H9 (cell line): ENCODE results near the gene FGR. TPM values are rescaled to one million over a fixed set of nuclear protein-coding genes. Genes with fewer than 3 reads are reported as not detected.

Experiments
- DNase-seq: peaks from one replicate; pipeline ENCODE4 v3.0.0-alpha.2; 2017
- H2AFZ ChIP-seq: one replicate; pipeline ENCODE4 v1.6.1; 2013; ENCODE audit warnings: mild to moderate bottlenecking, low read length, control low read depth, moderate library complexity
- H2AK5ac ChIP-seq: 2 replicates; pipeline ENCODE4 v1.6.1; 2013; ENCODE audit warnings: low read length, control low read depth, mixed read lengths; ENCODE audit not compliant: insufficient read length
- H2BK120ac ChIP-seq: one replicate; pipeline ENCODE4 v1.6.1; 2013; ENCODE audit warnings: low read depth, mild to moderate bottlenecking, low read length, control low read depth, inconsistent platforms; ENCODE audit not compliant: poor library complexity, severe bottlenecking
- H2BK12ac ChIP-seq: 2 replicates; pipeline ENCODE4 v1.6.1; 2013; ENCODE audit warnings: low read length, control low read depth, mixed read lengths, low read depth; ENCODE audit not compliant: insufficient read length
- H2BK15ac ChIP-seq: 2 replicates; pipeline ENCODE4 v1.6.1; 2013; ENCODE audit warnings: low read depth, low read length, control low read depth
- H2BK20ac ChIP-seq: one replicate; pipeline ENCODE4 v1.6.1; 2013; ENCODE audit warnings: low read depth, mild to moderate bottlenecking, low read length, control low read depth, inconsistent platforms; ENCODE audit not compliant: poor library complexity, severe bottlenecking
- H2BK5ac ChIP-seq: 2 replicates; pipeline ENCODE4 v1.6.1; 2013; ENCODE audit warnings: low read length, control low read depth, mixed read lengths; ENCODE audit not compliant: insufficient read length
- H3K14ac ChIP-seq: 2 replicates; pipeline ENCODE4 v1.6.1; 2013; ENCODE audit warnings: low read length, control low read depth; ENCODE audit not compliant: insufficient read depth
- H3K18ac ChIP-seq: 2 replicates; pipeline ENCODE4 v1.6.1; 2013; ENCODE audit warnings: low read depth, mild to moderate bottlenecking, mixed read lengths, low read length, control low read depth; ENCODE audit not compliant: insufficient read length
- H3K23ac ChIP-seq: 2 replicates; pipeline ENCODE4 v1.6.1; 2013; ENCODE audit warnings: low read length, control low read depth, mixed read lengths, low read depth; ENCODE audit not compliant: insufficient read length
- H3K23me2 ChIP-seq: 2 replicates; pipeline ENCODE4 v1.6.1; 2013; ENCODE audit warnings: low read depth, mild to moderate bottlenecking, mixed read lengths, low read length, control low read depth; ENCODE audit not compliant: insufficient read length, poor library complexity, severe bottlenecking
- H3K27ac ChIP-seq: 2 replicates; pipeline ENCODE4 v1.5.1; 2013; ENCODE audit warnings: low read length, control low read depth, mixed read lengths, low read depth; ENCODE audit not compliant: insufficient read length
- H3K27me3 ChIP-seq: 2 replicates; pipeline ENCODE4 v1.6.1; 2013; ENCODE audit warnings: low read length, control low read depth, inconsistent platforms; ENCODE audit not compliant: insufficient read depth
- H3K4ac ChIP-seq: 2 replicates; pipeline ENCODE4 v1.6.1; 2013; ENCODE audit warnings: low read depth, mild to moderate bottlenecking, control low read depth, inconsistent platforms, low read length, moderate library complexity
- H3K4me1 ChIP-seq: 2 replicates; pipeline ENCODE4 v1.6.1; 2013; ENCODE audit warnings: low read length, control low read depth, inconsistent platforms; ENCODE audit not compliant: insufficient read depth
- H3K4me2 ChIP-seq: 2 replicates; pipeline ENCODE4 v1.6.1; 2013; ENCODE audit warnings: low read length, control low read depth, mixed read lengths; ENCODE audit not compliant: insufficient read length, insufficient read depth
- H3K56ac ChIP-seq: 2 replicates; pipeline ENCODE4 v1.6.1; 2013; ENCODE audit warnings: low read depth, mild to moderate bottlenecking, mixed read lengths, low read length, control low read depth; ENCODE audit not compliant: insufficient read length
- H3K79me1 ChIP-seq: 2 replicates; pipeline ENCODE4 v1.6.1; 2013; ENCODE audit warnings: low read depth, mild to moderate bottlenecking, moderate library complexity, low read length, control low read depth, inconsistent platforms; ENCODE audit not compliant: insufficient read depth, poor library complexity, severe bottlenecking
- H3K79me2 ChIP-seq: 2 replicates; pipeline ENCODE4 v1.6.1; 2013; ENCODE audit warnings: low read length, control low read depth, inconsistent platforms; ENCODE audit not compliant: insufficient read depth
- H3K9ac ChIP-seq: 2 replicates; pipeline ENCODE4 v1.6.1; 2013; ENCODE audit warnings: low read length, control low read depth, mixed read lengths; ENCODE audit not compliant: insufficient read length; ENCODE audit errors: extremely low read depth
- H3K9me3 ChIP-seq: one replicate; pipeline ENCODE4 v1.6.1; 2013; ENCODE audit warnings: low read depth, low read length, inconsistent platforms; ENCODE audit not compliant: control insufficient read depth
- H3T11ph ChIP-seq: one replicate; pipeline ENCODE4 v1.6.1; 2013; ENCODE audit warnings: mild to moderate bottlenecking, low read length, control low read depth, inconsistent platforms
- H4K20me1 ChIP-seq: one replicate; pipeline ENCODE4 v1.6.1; 2013; ENCODE audit not compliant: control insufficient read depth, insufficient read length, insufficient read depth
- H4K5ac ChIP-seq: 2 replicates; pipeline ENCODE4 v1.6.1; 2013; ENCODE audit warnings: low read depth, mild to moderate bottlenecking, mixed read lengths, low read length, control low read depth; ENCODE audit not compliant: insufficient read length
- H4K8ac ChIP-seq: replicated peaks from 2 replicates; pipeline ENCODE4 v1.6.1; 2013; ENCODE audit warnings: low read length, control low read depth, mixed read lengths, low read depth; ENCODE audit not compliant: insufficient read length
- H4K91ac ChIP-seq: 2 replicates; pipeline ENCODE4 v1.6.1; 2013; ENCODE audit warnings: low read depth, mild to moderate bottlenecking, moderate library complexity, mixed read lengths, low read length, control low read depth; ENCODE audit not compliant: insufficient read length
- H3K27ac Mint-ChIP-seq, 3 experiments: 2 replicates in 2 of 3; 3 replicates in 1 of 3; pipeline ENCODE4 v1.8.0; 2020 to 2021; ENCODE audit warnings: mixed read lengths in 3 of 3, mild to moderate bottlenecking in 1 of 3, moderate library complexity in 1 of 3
- H3K27me3 Mint-ChIP-seq: 2 replicates; pipeline ENCODE4 v1.8.0; 2021; ENCODE audit warnings: low read depth, mild to moderate bottlenecking, moderate library complexity, mixed read lengths
- H3K36me3 Mint-ChIP-seq, 3 experiments: 2 replicates in 2 of 3; 3 replicates in 1 of 3; pipeline ENCODE4 v1.8.0; 2020 to 2021; ENCODE audit warnings: low read depth in 3 of 3, mixed read lengths in 3 of 3; ENCODE audit not compliant: insufficient read depth in 1 of 3
- H3K4me1 Mint-ChIP-seq, 2 experiments: 2 replicates each; pipeline ENCODE4 v1.8.0; 2020; ENCODE audit warnings: mixed read lengths in 2 of 2
- H3K4me3 Mint-ChIP-seq, 2 experiments: 2 replicates in 1 of 2; 3 replicates in 1 of 2; pipeline ENCODE4 v1.8.0; 2020 to 2021; ENCODE audit warnings: mild to moderate bottlenecking in 2 of 2, mixed read lengths in 2 of 2, moderate library complexity in 1 of 2
- H3K9me3 Mint-ChIP-seq, 2 experiments: 2 replicates in 1 of 2; 3 replicates in 1 of 2; pipeline ENCODE4 v1.8.0; 2020; ENCODE audit warnings: mild to moderate bottlenecking in 2 of 2, mixed read lengths in 2 of 2, moderate library complexity in 1 of 2
- WGBS: extraction: QIAGEN DNeasy Blood & Tissue Kit; methylation state at CpG from one replicate; pipeline ENCODE4 v1.1.7; 2013; ENCODE audit warnings: missing lambda C conversion rate, low lambda C conversion rate, mixed read lengths; ENCODE audit not compliant: insufficient read length; ENCODE audit errors: extremely low coverage; 5-methylcytosine and 5-hydroxymethylcytosine counted together
- total RNA-seq: library from RNA; stranded (reverse); gene quantifications from 2 replicates; pipeline ENCODE4 v1.2.1, GENCODE V29; 2021
- TF ChIP-seq, protein P1 (sequence below): fragments of 200-600 bp; sonication (generic); conservative IDR thresholded peaks from 3 replicates; pipeline ENCODE4 v1.8.0; 2021; ENCODE audit warnings: antibody characterized with exemption, mild to moderate bottlenecking

FGR gene
- total RNA-seq, 1 experiment from 2014 or later, result not detected

DNA sequence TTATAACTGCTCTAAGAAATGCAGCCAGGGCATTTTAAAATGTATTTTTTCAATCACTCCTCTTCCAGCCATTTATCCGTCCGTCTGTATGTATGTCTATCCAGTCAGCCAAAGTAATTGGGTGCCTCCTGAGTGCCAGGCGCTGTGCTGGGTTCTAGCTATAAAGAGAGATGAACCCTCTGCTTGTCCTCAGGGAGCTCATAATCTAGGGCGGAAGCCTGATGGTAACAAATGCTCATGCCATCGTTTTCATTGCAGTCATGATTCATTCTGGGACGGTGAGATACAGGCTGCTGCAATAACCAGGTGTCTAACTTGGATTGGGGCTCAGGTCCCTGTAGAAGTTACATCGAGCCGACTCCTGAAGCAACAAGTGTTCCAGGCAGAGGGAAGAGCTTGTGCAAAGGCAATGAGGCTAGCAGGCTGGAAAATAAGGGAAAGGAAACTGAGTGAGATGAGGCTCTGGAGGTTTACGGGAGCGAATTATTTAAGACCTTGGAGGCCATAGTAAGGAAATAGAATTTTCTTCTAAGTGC, 25.4 kb upstream of the FGR start:
- H2BK120ac ChIP-seq, result no peak overlapping the region
- Mint-ChIP-seq H3K9me3 (no peaks in the 10 kb centered on the region; a peak in 1 of 5 replicates), H3K27ac (peak overlapping the region in 1 of 3 experiments; percentile 62; a peak in 1 of 7 replicates), H3K4me1 (peaks cover 37 to 41% of the 10 kb centered on the region in 2 experiments), H3K27me3 (peaks cover 6% of the 10 kb centered on the region), H3K36me3 (no peaks in the 10 kb centered on the region), H3K4me3 (peak overlapping the region; percentile 70 to 82)
- H3T11ph ChIP-seq, result no peak overlapping the region
- no CpG with 5 or more reads among the region's 10 CpGs for WGBS
- H3K56ac ChIP-seq, result no peak overlapping the region
- no peaks in the 10 kb centered on the region for H3K27me3 ChIP-seq
- no peak overlapping the region for H4K91ac ChIP-seq
- no peaks in the 10 kb centered on the region for H3K9me3 ChIP-seq
- no peak overlapping the region for H3K23ac ChIP-seq
- H2BK15ac ChIP-seq, result no peak overlapping the region
- no peak overlapping the region for H2BK20ac ChIP-seq
- no peak overlapping the region for H3K27ac ChIP-seq
- peaks cover 8% of the 10 kb centered on the region; the same call in 1 of the 2 replicates for H3K4me1 ChIP-seq
- no peak overlapping the region for H2AFZ ChIP-seq
- H2BK12ac ChIP-seq, result no peak overlapping the region
- no peak overlapping the region for H3K4ac ChIP-seq
- H2BK5ac ChIP-seq, result no peak overlapping the region
- no peak overlapping the region for H4K8ac ChIP-seq
- no peak overlapping the region for H3K14ac ChIP-seq
- no peak for DNase-seq
- no peaks in the 10 kb centered on the region for H4K20me1 ChIP-seq
- H3K18ac ChIP-seq, result no peak overlapping the region
- no peak overlapping the region for H2AK5ac ChIP-seq
- H3K9ac ChIP-seq, result no peak overlapping the region
- TF ChIP-seq, protein P1, sequence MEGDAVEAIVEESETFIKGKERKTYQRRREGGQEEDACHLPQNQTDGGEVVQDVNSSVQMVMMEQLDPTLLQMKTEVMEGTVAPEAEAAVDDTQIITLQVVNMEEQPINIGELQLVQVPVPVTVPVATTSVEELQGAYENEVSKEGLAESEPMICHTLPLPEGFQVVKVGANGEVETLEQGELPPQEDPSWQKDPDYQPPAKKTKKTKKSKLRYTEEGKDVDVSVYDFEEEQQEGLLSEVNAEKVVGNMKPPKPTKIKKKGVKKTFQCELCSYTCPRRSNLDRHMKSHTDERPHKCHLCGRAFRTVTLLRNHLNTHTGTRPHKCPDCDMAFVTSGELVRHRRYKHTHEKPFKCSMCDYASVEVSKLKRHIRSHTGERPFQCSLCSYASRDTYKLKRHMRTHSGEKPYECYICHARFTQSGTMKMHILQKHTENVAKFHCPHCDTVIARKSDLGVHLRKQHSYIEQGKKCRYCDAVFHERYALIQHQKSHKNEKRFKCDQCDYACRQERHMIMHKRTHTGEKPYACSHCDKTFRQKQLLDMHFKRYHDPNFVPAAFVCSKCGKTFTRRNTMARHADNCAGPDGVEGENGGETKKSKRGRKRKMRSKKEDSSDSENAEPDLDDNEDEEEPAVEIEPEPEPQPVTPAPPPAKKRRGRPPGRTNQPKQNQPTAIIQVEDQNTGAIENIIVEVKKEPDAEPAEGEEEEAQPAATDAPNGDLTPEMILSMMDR, result no peak
- H3K79me2 ChIP-seq, result no peaks in the 10 kb centered on the region
- no peak overlapping the region for H4K5ac ChIP-seq
- peak overlapping the region; percentile 16 for H3K4me2 ChIP-seq
- H3K23me2 ChIP-seq, result peaks cover 7% of the 10 kb centered on the region
- H3K79me1 ChIP-seq, result no peaks in the 10 kb centered on the region
